ENCODE data around the gene SUMF2.
"Not testable (repeated sequence)": the region's sequence is repeated elsewhere in the genome, so short reads cannot be mapped to it uniquely, and the experiment has no call there.

Gene SUMF2

GRCh38 chr7:56045758-56046157 is 18.3 kb upstream of the SUMF2 start:
- not testable (repeated sequence) for H3K9me3 ChIP-seq (ENCODE audit: control insufficient read depth, low read depth, low read length); H3K4me1 ChIP-seq (ENCODE audit: control insufficient read depth, low read depth, low read length); H3K4me3 ChIP-seq (ENCODE audit: low read length); H3K9ac ChIP-seq (ENCODE audit: low read length); H3K27ac ChIP-seq (ENCODE audit: low read length); H3K36me3 ChIP-seq (ENCODE audit: control insufficient read depth, low read depth, low read length); H3K27me3 ChIP-seq (ENCODE audit: control insufficient read depth, insufficient read depth, low read length)

GRCh38 chr7:56046721-56047445 is 17.2 kb upstream of the SUMF2 start:
- Histone ChIP-seq H3K9ac (ENCODE audit: low read length) (no peak overlapping the region), H3K4me1 (ENCODE audit: control insufficient read depth, low read depth, low read length) (peaks cover 6% of the 10 kb centered on the region), H3K36me3 (ENCODE audit: control insufficient read depth, low read depth, low read length) (peaks cover 5% of the 10 kb centered on the region), H3K27ac (ENCODE audit: low read length) (no peak overlapping the region), H3K4me3 (ENCODE audit: low read length) (no peak overlapping the region), H3K9me3 (ENCODE audit: control insufficient read depth, low read depth, low read length) (no peaks in the 10 kb centered on the region), H3K27me3 (ENCODE audit: control insufficient read depth, insufficient read depth, low read length) (no peaks in the 10 kb centered on the region)

- H3K9ac ChIP-seq (ENCODE audit: low read length); H3K4me3 ChIP-seq (ENCODE audit: low read length); H3K36me3 ChIP-seq (ENCODE audit: control insufficient read depth, low read depth, low read length); H3K9me3 ChIP-seq (ENCODE audit: control insufficient read depth, low read depth, low read length); H3K27me3 ChIP-seq (ENCODE audit: control insufficient read depth, insufficient read depth, low read length); H3K4me1 ChIP-seq (ENCODE audit: control insufficient read depth, low read depth, low read length); H3K27ac ChIP-seq (ENCODE audit: low read length): not testable (repeated sequence)
Measured at GRCh38 chr7:56047446-56048116, 16.5 kb upstream of the SUMF2 start.

GRCh38 chr7:56048245-56048644 is 15.8 kb upstream of the SUMF2 start:
- H3K27ac ChIP-seq (ENCODE audit: low read length) = no peak overlapping the region
- H3K36me3 ChIP-seq (ENCODE audit: control insufficient read depth, low read depth, low read length) = peaks cover 6% of the 10 kb centered on the region
- H3K9me3 ChIP-seq (ENCODE audit: control insufficient read depth, low read depth, low read length) = no peaks in the 10 kb centered on the region
- H3K27me3 ChIP-seq (ENCODE audit: control insufficient read depth, insufficient read depth, low read length) = no peaks in the 10 kb centered on the region
- peaks cover 10% of the 10 kb centered on the region for H3K4me1 ChIP-seq (ENCODE audit: control insufficient read depth, low read depth, low read length)
- no peak overlapping the region for H3K9ac ChIP-seq (ENCODE audit: low read length)
- no peak overlapping the region for H3K4me3 ChIP-seq (ENCODE audit: low read length)

- Histone ChIP-seq H3K4me1 (ENCODE audit: control insufficient read depth, low read depth, low read length) (peaks cover 12% of the 10 kb centered on the region), H3K36me3 (ENCODE audit: control insufficient read depth, low read depth, low read length) (peaks cover 11% of the 10 kb centered on the region)
- H3K9ac ChIP-seq (ENCODE audit: low read length); H3K4me3 ChIP-seq (ENCODE audit: low read length); H3K9me3 ChIP-seq (ENCODE audit: control insufficient read depth, low read depth, low read length); H3K27ac ChIP-seq (ENCODE audit: low read length); H3K27me3 ChIP-seq (ENCODE audit: control insufficient read depth, insufficient read depth, low read length): not testable (repeated sequence)
Measured at GRCh38 chr7:56048763-56049162, 15.3 kb upstream of the SUMF2 start.

DNA sequence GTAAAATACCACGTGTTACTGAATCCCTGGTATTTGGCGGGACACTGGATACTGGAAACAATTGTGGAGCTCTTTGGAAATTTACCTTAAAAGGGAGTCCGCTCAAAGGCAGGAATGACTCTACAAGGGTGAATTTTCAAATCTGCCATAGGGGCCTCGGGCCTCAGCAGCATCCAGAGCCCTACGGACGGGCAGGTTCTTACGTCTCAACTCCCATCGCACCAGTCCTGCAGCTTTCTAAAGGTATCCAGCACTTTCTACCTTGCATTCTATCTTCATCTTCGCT is 13.1 kb upstream of the SUMF2 start:
- H3K27me3 ChIP-seq (ENCODE audit: control insufficient read depth, insufficient read depth, low read length) = no peaks in the 10 kb centered on the region
- H3K9ac ChIP-seq (ENCODE audit: low read length) = peak overlapping the region; percentile 85
- H3K36me3 ChIP-seq (ENCODE audit: control insufficient read depth, low read depth, low read length) = peaks cover 33% of the 10 kb centered on the region
- H3K4me1 ChIP-seq (ENCODE audit: control insufficient read depth, low read depth, low read length) = peaks cover 12% of the 10 kb centered on the region
- peak overlapping the region; percentile 94 for H3K27ac ChIP-seq (ENCODE audit: low read length)
- H3K4me3 ChIP-seq (ENCODE audit: low read length) = peak overlapping the region; percentile 71
- H3K9me3 ChIP-seq (ENCODE audit: control insufficient read depth, low read depth, low read length) = no peaks in the 10 kb centered on the region

- H3K36me3 ChIP-seq (ENCODE audit: control insufficient read depth, low read depth, low read length) = peaks cover 39% of the 10 kb centered on the region
- peak within 1 kb of the TSS; percentile 94 for H3K27ac ChIP-seq (ENCODE audit: low read length)
- peak within 1 kb of the TSS; percentile 85 for H3K9ac ChIP-seq (ENCODE audit: low read length)
- peaks cover 12% of the 10 kb centered on the region for H3K4me1 ChIP-seq (ENCODE audit: control insufficient read depth, low read depth, low read length)
- no peaks in the 10 kb centered on the region for H3K27me3 ChIP-seq (ENCODE audit: control insufficient read depth, insufficient read depth, low read length)
- H3K4me3 ChIP-seq (ENCODE audit: low read length) = peak within 1 kb of the TSS; percentile 71
- no peaks in the 10 kb centered on the region for H3K9me3 ChIP-seq (ENCODE audit: control insufficient read depth, low read depth, low read length)
Measured at GRCh38 chr7:56051339-56052191, 12.5 kb upstream of the SUMF2 start, which contains the start of the genes CCT6A and PSPH. TSS of gene CCT6A (plus strand) at chr7:56051765. CDS start at chr7:56051849, 84 bp downstream. TSS of gene PSPH (minus strand) at chr7:56051444. CDS start at chr7:56021212, 30,232 bp downstream.

GRCh38 chr7:56053379-56053778 is 10.7 kb upstream of the SUMF2 start:
- Histone ChIP-seq H3K27me3 (ENCODE audit: control insufficient read depth, insufficient read depth, low read length) (no peaks in the 10 kb centered on the region), H3K27ac (ENCODE audit: low read length) (no peak overlapping the region), H3K9ac (ENCODE audit: low read length) (peak overlapping the region; percentile 85), H3K4me1 (ENCODE audit: control insufficient read depth, low read depth, low read length) (peaks cover 12% of the 10 kb centered on the region), H3K36me3 (ENCODE audit: control insufficient read depth, low read depth, low read length) (peaks cover 57% of the 10 kb centered on the region), H3K9me3 (ENCODE audit: control insufficient read depth, low read depth, low read length) (no peaks in the 10 kb centered on the region), H3K4me3 (ENCODE audit: low read length) (peak overlapping the region; percentile 71)

GRCh38 chr7:56053993-56054392 is 10.1 kb upstream of the SUMF2 start:
- Histone ChIP-seq H3K9me3 (ENCODE audit: control insufficient read depth, low read depth, low read length) (no peaks in the 10 kb centered on the region), H3K27me3 (ENCODE audit: control insufficient read depth, insufficient read depth, low read length) (no peaks in the 10 kb centered on the region), H3K4me3 (ENCODE audit: low read length) (no peak overlapping the region), H3K4me1 (ENCODE audit: control insufficient read depth, low read depth, low read length) (peaks cover 12% of the 10 kb centered on the region), H3K9ac (ENCODE audit: low read length) (peak overlapping the region; percentile 85), H3K27ac (ENCODE audit: low read length) (no peak overlapping the region), H3K36me3 (ENCODE audit: control insufficient read depth, low read depth, low read length) (peaks cover 63% of the 10 kb centered on the region)

GRCh38 chr7:56062382-56062781 is 1.7 kb upstream of the SUMF2 start:
- no peaks in the 10 kb centered on the region for H3K9me3 ChIP-seq (ENCODE audit: control insufficient read depth, low read depth, low read length)
- peaks cover 62% of the 10 kb centered on the region for H3K36me3 ChIP-seq (ENCODE audit: control insufficient read depth, low read depth, low read length)
- H3K4me1 ChIP-seq (ENCODE audit: control insufficient read depth, low read depth, low read length) = peaks cover 3% of the 10 kb centered on the region
- H3K4me3 ChIP-seq (ENCODE audit: low read length) = no peak overlapping the region
- H3K27me3 ChIP-seq (ENCODE audit: control insufficient read depth, insufficient read depth, low read length) = no peaks in the 10 kb centered on the region
- no peak overlapping the region for H3K27ac ChIP-seq (ENCODE audit: low read length)
- H3K9ac ChIP-seq (ENCODE audit: low read length) = no peak overlapping the region

GRCh38 chr7:56063500-56063881 is 595 bp upstream of the SUMF2 start:
- H3K4me1 ChIP-seq (ENCODE audit: control insufficient read depth, low read depth, low read length) = peaks cover 3% of the 10 kb centered on the region
- H3K9ac ChIP-seq (ENCODE audit: low read length) = peak overlapping the region; percentile 78
- no peaks in the 10 kb centered on the region for H3K27me3 ChIP-seq (ENCODE audit: control insufficient read depth, insufficient read depth, low read length)
- H3K36me3 ChIP-seq (ENCODE audit: control insufficient read depth, low read depth, low read length) = peaks cover 54% of the 10 kb centered on the region
- H3K9me3 ChIP-seq (ENCODE audit: control insufficient read depth, low read depth, low read length) = no peaks in the 10 kb centered on the region
- H3K4me3 ChIP-seq (ENCODE audit: low read length) = peak overlapping the region; percentile 81
- H3K27ac ChIP-seq (ENCODE audit: low read length) = no peak overlapping the region

Data from iPS-18a (cell line).